GM23338 (cell line): ENCODE measurements around the gene DPF1. TPM values are rescaled to one million over a fixed set of nuclear protein-coding genes. Genes with fewer than 3 reads are reported as not detected.
"Not testable (repeated sequence)": the region's sequence is repeated elsewhere in the genome, so short reads cannot be mapped to it uniquely, and the experiment has no call there.

Experiments
- ATAC-seq: fragments of 200-7000 bp; cut with Tn5 transposase; 3 replicates; pipeline ENCODE4 v1.9.1; 2020
- DNase-seq: peaks from one replicate; pipeline ENCODE4 v3.0.0-alpha.2; 2015; ENCODE audit warnings: low spot score
- H2AFZ ChIP-seq: fragments of 200-600 bp; sonication (generic); 2 replicates; pipeline ENCODE4 v1.8.0; 2016; ENCODE audit warnings: antibody characterized with exemption, mild to moderate bottlenecking, moderate library complexity
- H3F3A ChIP-seq: fragments of 200-600 bp; sonication (generic); replicated peaks from 2 replicates; pipeline ENCODE4 v1.8.0; 2017; ENCODE audit warnings: antibody characterized with exemption, mixed run types, low read depth
- H3K27ac ChIP-seq: fragments of 200-600 bp; sonication (generic); 2 replicates; pipeline ENCODE4 v1.6.1; 2016; ENCODE audit warnings: low read depth
- H3K27me3 ChIP-seq: fragments of 200-600 bp; sonication (generic); 2 replicates; pipeline ENCODE4 v1.8.0; 2016; ENCODE audit warnings: mild to moderate bottlenecking, mixed run types, moderate library complexity; ENCODE audit not compliant: insufficient read depth
- H3K36me3 ChIP-seq: fragments of 200-600 bp; sonication (generic); 2 replicates; pipeline ENCODE4 v1.8.0; 2016; ENCODE audit warnings: mild to moderate bottlenecking; ENCODE audit not compliant: insufficient read depth
- H3K4me1 ChIP-seq: fragments of 200-600 bp; sonication (generic); 2 replicates; pipeline ENCODE4 v1.8.0; 2016; ENCODE audit warnings: mild to moderate bottlenecking, moderate library complexity; ENCODE audit not compliant: insufficient read depth
- H3K4me2 ChIP-seq: fragments of 200-600 bp; sonication (generic); 2 replicates; pipeline ENCODE4 v1.7.1; 2017; ENCODE audit warnings: mixed run types
- H3K4me3 ChIP-seq: fragments of 200-600 bp; sonication (generic); 2 replicates; pipeline ENCODE4 v1.6.1; 2016; ENCODE audit warnings: mixed run types
- H3K79me2 ChIP-seq: fragments of 200-600 bp; sonication (generic); replicated peaks from 2 replicates; pipeline ENCODE4 v1.8.0; 2017; ENCODE audit warnings: mild to moderate bottlenecking; ENCODE audit not compliant: insufficient read depth
- H3K9me2 ChIP-seq: fragments of 200-600 bp; sonication (generic); 2 replicates; pipeline ENCODE4 v1.8.0; 2017; ENCODE audit not compliant: insufficient read depth
- H4K20me1 ChIP-seq: fragments of 200-600 bp; sonication (generic); replicated peaks from 2 replicates; pipeline ENCODE4 v1.8.0; 2017; ENCODE audit warnings: mild to moderate bottlenecking; ENCODE audit not compliant: insufficient read depth
- H3K27ac Mint-ChIP-seq: 2 replicates; pipeline ENCODE4 v1.8.0; 2020; ENCODE audit warnings: inconsistent platforms, mild to moderate bottlenecking, moderate library complexity, mixed read lengths
- H3K27me3 Mint-ChIP-seq: 3 replicates; pipeline ENCODE4 v1.8.0; 2022; ENCODE audit warnings: low read depth, mild to moderate bottlenecking, moderate library complexity, mixed read lengths, inconsistent platforms; ENCODE audit not compliant: insufficient read depth, poor library complexity
- H3K36me3 Mint-ChIP-seq: 3 replicates; pipeline ENCODE4 v1.8.0; 2021; ENCODE audit warnings: low read depth, mild to moderate bottlenecking, inconsistent platforms, moderate library complexity, mixed read lengths
- H3K4me1 Mint-ChIP-seq: 3 replicates; pipeline ENCODE4 v1.8.0; 2020; ENCODE audit warnings: mild to moderate bottlenecking, inconsistent platforms, mixed read lengths
- H3K4me3 Mint-ChIP-seq: 3 replicates; pipeline ENCODE4 v1.8.0; 2021; ENCODE audit warnings: moderate library complexity, mild to moderate bottlenecking, inconsistent platforms, mixed read lengths
- H3K9me3 Mint-ChIP-seq: 3 replicates; pipeline ENCODE4 v1.8.0; 2020; ENCODE audit warnings: moderate library complexity, mild to moderate bottlenecking, inconsistent platforms, mixed read lengths
- CREB1 ChIP-seq: fragments of 250-450 bp; sonication (Bioruptor Pico); IDR thresholded peaks from 2 replicates; pipeline ENCODE4 v1.5.0; 2020; ENCODE audit warnings: low read depth, mild to moderate bottlenecking, moderate library complexity
- NANOG ChIP-seq: IDR thresholded peaks from 2 replicates; pipeline ENCODE4 v1.6.1; 2016; ENCODE audit warnings: antibody characterized with exemption, borderline replicate concordance
- POLR2AphosphoS5 ChIP-seq: IDR thresholded peaks from 2 replicates; pipeline ENCODE4 v1.6.1; 2016; ENCODE audit warnings: antibody characterized with exemption, low read depth
- REST ChIP-seq: IDR thresholded peaks from one replicate; pipeline ENCODE4 v1.6.1; 2018; ENCODE audit warnings: antibody characterized with exemption; ENCODE audit not compliant: unreplicated experiment
- ZNF331 ChIP-seq: fragments of 250-450 bp; sonication (Bioruptor Pico); IDR thresholded peaks from 2 replicates; pipeline ENCODE4 v1.5.0; 2020; ENCODE audit warnings: low read depth, mild to moderate bottlenecking, moderate library complexity
- ZNF462 ChIP-seq: fragments of 250-450 bp; sonication (Bioruptor Pico); IDR thresholded peaks from 2 replicates; pipeline ENCODE4 v1.5.0; 2020; ENCODE audit warnings: mild to moderate bottlenecking, moderate library complexity
- polyA plus RNA-seq: library from polyadenylated mRNA; unstranded; fragments of >200 nt; fragmentation: Nextera tagmentation; extraction: Ambion mirVana; gene quantifications from 2 replicates; pipeline ENCODE4 v1.2.1, GENCODE V29; 2016
- total RNA-seq: library from RNA; depleted of rRNA; stranded (reverse); fragments of >200 nt; shearing (Covaris generic); gene quantifications from 2 replicates; pipeline ENCODE4 v1.2.3, GENCODE V29; 2014

Gene DPF1
- total and polyA plus RNA-seq, 2 experiments from 2014 or later: 8.3 to 11.7 TPM

- Histone ChIP-seq H3K9me2 (no peaks in the 10 kb centered on the region), H3K4me1 (peaks cover 26% of the 10 kb centered on the region), H3F3A (peaks cover 26% of the 10 kb centered on the region), H3K79me2 (peaks cover 11% of the 10 kb centered on the region), H3K27me3 (peaks cover 8% of the 10 kb centered on the region; the same call in 1 of the 2 replicates), H2AFZ (peak overlapping the region; percentile 56; the same call in 1 of the 2 replicates), H4K20me1 (no peaks in the 10 kb centered on the region), H3K27ac (no peak overlapping the region), H3K36me3 (no peaks in the 10 kb centered on the region), H3K4me2 (peak overlapping the region; percentile 80), H3K4me3 (peak overlapping the region; percentile 55)
- H3K4me1 Mint-ChIP-seq: peaks cover 28% of the 10 kb centered on the region
- TF ChIP-seq POLR2AphosphoS5 (no peak), CREB1 (CRISPR knock-in tag) (no peak), NANOG (no peak), ZNF331 (no peak), REST (no peak)
- H3K36me3 Mint-ChIP-seq: no peaks in the 10 kb centered on the region; the same call in 2 of the 3 replicates
- H3K4me3 Mint-ChIP-seq: peak overlapping the region; percentile 74
- H3K9me3 Mint-ChIP-seq: no peaks in the 10 kb centered on the region; the same call in none of the 3 replicates
- H3K27ac Mint-ChIP-seq: peak overlapping the region; percentile 84; the same call in 1 of the 2 replicates
- peaks cover 31% of the 10 kb centered on the region for H3K27me3 Mint-ChIP-seq
- ATAC-seq (peak; percentile 14), DNase-seq (no peak)
Observed at GRCh38 chr19:38227287-38228004, 3.4 kb upstream of the DPF1 start.

GRCh38 chr19:38224863-38225218 is 819 bp upstream of the DPF1 start:
- not testable (repeated sequence) for H3K36me3 ChIP-seq, H3K27ac Mint-ChIP-seq, H2AFZ ChIP-seq, H3K4me2 ChIP-seq, H3K27me3 ChIP-seq, H3K9me2 ChIP-seq, ATAC-seq, H3K9me3 Mint-ChIP-seq, H4K20me1 ChIP-seq, H3K4me3 ChIP-seq, H3K27ac ChIP-seq, DNase-seq, H3K36me3 Mint-ChIP-seq
- Mint-ChIP-seq H3K4me1 (peaks cover 28% of the 10 kb centered on the region), H3K27me3 (peaks cover 25% of the 10 kb centered on the region), H3K4me3 (peak overlapping the region; percentile 82)
- Histone ChIP-seq H3K79me2 (peaks cover 11% of the 10 kb centered on the region), H3F3A (peaks cover 26% of the 10 kb centered on the region), H3K4me1 (peaks cover 26% of the 10 kb centered on the region)

GRCh38 chr19:38223617-38224013 is 407 bp downstream of the DPF1 start:
- H4K20me1 ChIP-seq: 0 out of 2 replicates have a peak, but pooled peaks cover 6% of the 10 kb centered on the region
- H3K79me2 ChIP-seq: peaks cover 11% of the 10 kb centered on the region
- H3K4me2 ChIP-seq: peak overlapping the region; percentile 84
- peaks cover 26% of the 10 kb centered on the region for H3K4me1 ChIP-seq
- DNase-seq: no peak
- Mint-ChIP-seq H3K4me1 (peaks cover 28% of the 10 kb centered on the region), H3K27ac (no peak overlapping the region), H3K4me3 (peak overlapping the region; percentile 75), H3K9me3 (no peaks in the 10 kb centered on the region; the same call in none of the 3 replicates), H3K27me3 (peaks cover 23% of the 10 kb centered on the region), H3K36me3 (peaks cover 12% of the 10 kb centered on the region)
- no peak for ATAC-seq
- H2AFZ ChIP-seq: peak overlapping the region; percentile 56; the same call in 1 of the 2 replicates
- H3K4me3 ChIP-seq: peak overlapping the region; percentile 72
- peaks cover 26% of the 10 kb centered on the region for H3F3A ChIP-seq
- H3K36me3 ChIP-seq: no peaks in the 10 kb centered on the region
- H3K9me2 ChIP-seq: no peaks in the 10 kb centered on the region
- H3K27ac ChIP-seq: no peak overlapping the region
- 0 out of 2 replicates have a peak, but pooled peaks cover 4% of the 10 kb centered on the region for H3K27me3 ChIP-seq
- no peak for TF ChIP-seq ZNF331
- no peak for TF ChIP-seq CREB1 (CRISPR knock-in tag)
- no peak for TF ChIP-seq ZNF462 (CRISPR knock-in tag)
- TF ChIP-seq POLR2AphosphoS5: no peak
